ENCODE results near the gene TMEM54. TPM values are rescaled to one million over a fixed set of nuclear protein-coding genes. Genes with fewer than 3 reads are reported as not detected.

Gene TMEM54
- total and polyA plus RNA-seq, 7 donors, result 47.4 to 799 (median 135) TPM

DNA sequence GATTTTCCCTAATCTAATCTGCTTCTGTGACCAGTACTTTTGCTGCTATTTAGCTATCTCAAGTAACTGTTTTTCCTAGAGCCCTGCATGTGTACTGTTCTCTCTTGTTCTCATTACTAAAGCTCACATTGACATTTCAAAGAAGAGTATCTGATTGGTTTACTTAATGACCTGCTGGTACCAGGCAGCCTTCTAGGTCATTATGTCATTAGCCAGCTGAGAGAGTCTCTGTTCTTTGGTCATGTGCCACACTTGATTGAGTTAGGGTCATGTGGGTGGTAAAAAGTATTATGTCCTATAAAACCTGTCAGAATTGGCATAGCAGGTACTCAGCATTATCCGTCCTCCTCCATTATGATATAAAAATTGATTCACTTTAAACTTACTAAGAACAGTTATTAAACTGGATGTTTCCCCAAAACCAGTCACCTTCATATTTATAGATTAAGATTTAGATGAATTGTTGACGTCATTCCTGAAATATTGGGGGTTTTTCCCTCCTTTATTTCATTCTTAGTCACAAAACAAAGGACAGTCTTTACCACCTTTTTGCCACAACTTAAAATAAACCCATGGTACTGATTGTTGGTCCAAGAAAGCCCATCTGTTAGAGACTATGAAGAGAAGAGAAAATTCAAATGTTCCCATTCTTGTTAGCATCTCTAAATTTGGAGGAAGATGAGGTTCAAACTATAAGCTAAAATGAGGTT, 52.7 kb downstream of the TMEM54 start:
- no peaks in the 10 kb centered on the region for H3K9me3 ChIP-seq
- WGBS, 2 donors, result 42 to 48% methylated on average over 2 of the region's 2 CpGs
- H3K27me3 ChIP-seq, result no peaks in the 10 kb centered on the region
- H3K4me3 ChIP-seq, result no peak overlapping the region
- DNase-seq, result no peak
- H3K27ac ChIP-seq, result no peak overlapping the region
- intact Hi-C loops (cut with DNase I), result no loop called here
- H3K4me1 ChIP-seq, result no peaks in the 10 kb centered on the region
- H3K36me3 ChIP-seq, result peaks cover 0 to 59% (median 21%) of the 10 kb centered on the region in 4 donors
- TF ChIP-seq EP300 (IDR thresholded peaks at IDR 0.05), result no peak
- TF ChIP-seq POLR2A (IDR thresholded peaks at IDR 0.05), result no peak
- no peak for TF ChIP-seq POLR2AphosphoS5 (IDR thresholded peaks at IDR 0.05)
- TF ChIP-seq CTCF (IDR thresholded peaks at IDR 0.05), result no peak

Other genes with a start within 250 kb of the TMEM54 start
- 10 to 100 TPM; 22.5 to 87.5 (median 33.8) TPM for gene SYNC, start 198.6 kb downstream of the TMEM54 start, total RNA-seq
- 10 to 100 TPM in 1 of 3 donors, 1 to 10 TPM in 2; 6.9 to 12.7 (median 9.6) TPM for gene SYNC, start 198.6 kb downstream of the TMEM54 start, polyA plus RNA-seq
- gene YARS1, start 84.0 kb downstream of the TMEM54 start, total RNA-seq, result 10 to 100 TPM; 29.6 to 46.8 (median 37.6) TPM
- 10 to 100 TPM; 28.7 to 65.2 (median 33.6) TPM for gene YARS1, start 84.0 kb downstream of the TMEM54 start, polyA plus RNA-seq
- gene S100PBP, start 83.7 kb downstream of the TMEM54 start, total RNA-seq, result 10 to 100 TPM; 25.2 to 50.7 (median 28.9) TPM
- gene S100PBP, start 83.7 kb downstream of the TMEM54 start, polyA plus RNA-seq, result 10 to 100 TPM in 2 of 3 donors, 1 to 10 TPM in 1; 3.2 to 12.7 (median 10.2) TPM
- gene FNDC5, start 30.5 kb downstream of the TMEM54 start, total RNA-seq, result 10 to 100 TPM in 1 of 4 donors, 1 to 10 TPM in 1, under 1 TPM in 2; 0.41 to 10.2 (median 1.6) TPM
- gene FNDC5, start 30.5 kb downstream of the TMEM54 start, polyA plus RNA-seq, result 1 to 10 TPM in 1 of 3 donors, under 1 TPM in 1, not detected in 1; 0.20 to 1.2 TPM
- not detected for gene HPCA, start 14.9 kb downstream of the TMEM54 start, total RNA-seq
- 1 to 10 TPM; 1.2 to 1.9 (median 1.8) TPM for gene HPCA, start 14.9 kb downstream of the TMEM54 start, polyA plus RNA-seq
- gene RNF19B, start 63.4 kb upstream of the TMEM54 start, total RNA-seq, result 10 to 100 TPM; 14.5 to 28.9 (median 21.6) TPM
- 10 to 100 TPM; 43.2 to 50.7 (median 46.7) TPM for gene RNF19B, start 63.4 kb upstream of the TMEM54 start, polyA plus RNA-seq
- 100 to 1,000 TPM in 2 of 4 donors, 10 to 100 TPM in 2; 79.6 to 190 (median 98.8) TPM for gene AK2, start 135.5 kb upstream of the TMEM54 start, total RNA-seq
- gene AK2, start 135.5 kb upstream of the TMEM54 start, polyA plus RNA-seq, result 100 to 1,000 TPM; 139 to 202 (median 158) TPM
- gene AZIN2, start 179.8 kb upstream of the TMEM54 start, total RNA-seq, result 1 to 10 TPM; 1.1 to 2.5 (median 1.5) TPM
- 10 to 100 TPM in 2 of 3 donors, 1 to 10 TPM in 1; 3.6 to 30.9 (median 14.8) TPM for gene AZIN2, start 179.8 kb upstream of the TMEM54 start, polyA plus RNA-seq

Data from sigmoid colon (tissue), 7 donors.